ENCODE measurements around the gene SH3BGRL2.
"Not testable (repeated sequence)": the region's sequence is repeated elsewhere in the genome, so short reads cannot be mapped to it uniquely, and the experiment has no call there.

SH3BGRL2 gene

DNA sequence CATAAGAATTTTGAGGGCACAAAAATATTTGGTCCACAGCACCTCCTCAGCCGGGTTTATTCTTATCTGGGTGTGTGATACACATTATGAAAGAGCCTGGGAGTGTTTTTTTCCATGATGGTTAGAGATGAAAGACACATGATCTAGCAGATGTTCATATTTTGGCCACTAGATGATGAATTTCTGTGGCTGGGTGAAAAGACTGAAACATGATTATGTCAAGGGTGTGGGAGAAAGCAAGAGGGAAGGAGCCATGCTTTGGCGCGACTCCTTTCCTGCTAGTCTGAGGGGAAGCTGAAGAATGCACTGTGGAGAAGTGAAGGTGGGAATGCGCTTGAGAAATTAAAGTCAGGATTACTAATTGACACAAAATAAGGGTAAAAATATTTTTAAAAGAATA lies 102.3 kb downstream of the SH3BGRL2 start:
- no peak overlapping the region for H3K27ac ChIP-seq

DNA sequence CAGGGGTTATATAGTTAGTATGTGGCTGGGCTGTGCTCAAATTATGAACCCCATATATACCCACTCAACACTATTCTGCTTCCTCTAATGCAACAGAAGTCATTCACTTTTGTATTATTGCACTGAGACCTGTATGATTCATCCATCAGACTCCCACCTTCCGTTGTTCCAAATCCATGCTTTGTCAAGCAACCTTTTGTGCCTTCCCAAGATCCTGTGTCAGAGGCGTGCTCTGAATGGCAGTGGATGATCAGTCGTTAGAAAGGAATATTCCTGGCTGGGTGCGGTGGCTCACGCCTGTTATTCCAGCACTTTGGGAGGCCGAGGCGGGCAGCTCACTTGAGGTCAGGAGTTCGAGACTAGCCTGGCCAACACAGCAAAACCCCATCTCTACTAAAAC lies 103.2 kb downstream of the SH3BGRL2 start:
- no peak overlapping the region for H3K4me2 ChIP-seq (ENCODE audit: low read length)
- H3K79me2 ChIP-seq: no peaks in the 10 kb centered on the region
- H3K9me3 ChIP-seq (ENCODE audit: control insufficient read depth, low read length): no peaks in the 10 kb centered on the region
- no peak overlapping the region for H3K9ac ChIP-seq
- H2AFZ ChIP-seq: no peak overlapping the region
- H3K4me1 ChIP-seq: no peaks in the 10 kb centered on the region
- no peak overlapping the region for H3K4me3 ChIP-seq (ENCODE audit: low read depth, low read length)
- TF ChIP-seq, protein P1, sequence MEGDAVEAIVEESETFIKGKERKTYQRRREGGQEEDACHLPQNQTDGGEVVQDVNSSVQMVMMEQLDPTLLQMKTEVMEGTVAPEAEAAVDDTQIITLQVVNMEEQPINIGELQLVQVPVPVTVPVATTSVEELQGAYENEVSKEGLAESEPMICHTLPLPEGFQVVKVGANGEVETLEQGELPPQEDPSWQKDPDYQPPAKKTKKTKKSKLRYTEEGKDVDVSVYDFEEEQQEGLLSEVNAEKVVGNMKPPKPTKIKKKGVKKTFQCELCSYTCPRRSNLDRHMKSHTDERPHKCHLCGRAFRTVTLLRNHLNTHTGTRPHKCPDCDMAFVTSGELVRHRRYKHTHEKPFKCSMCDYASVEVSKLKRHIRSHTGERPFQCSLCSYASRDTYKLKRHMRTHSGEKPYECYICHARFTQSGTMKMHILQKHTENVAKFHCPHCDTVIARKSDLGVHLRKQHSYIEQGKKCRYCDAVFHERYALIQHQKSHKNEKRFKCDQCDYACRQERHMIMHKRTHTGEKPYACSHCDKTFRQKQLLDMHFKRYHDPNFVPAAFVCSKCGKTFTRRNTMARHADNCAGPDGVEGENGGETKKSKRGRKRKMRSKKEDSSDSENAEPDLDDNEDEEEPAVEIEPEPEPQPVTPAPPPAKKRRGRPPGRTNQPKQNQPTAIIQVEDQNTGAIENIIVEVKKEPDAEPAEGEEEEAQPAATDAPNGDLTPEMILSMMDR (IDR thresholded peaks at IDR 0.05): no peak
- H3K36me3 ChIP-seq (ENCODE audit: control insufficient read depth, insufficient read depth, low read length): no peaks in the 10 kb centered on the region
- H3K27ac ChIP-seq: no peak overlapping the region
- no peaks in the 10 kb centered on the region for H3K27me3 ChIP-seq (ENCODE audit: control insufficient read depth, insufficient read depth, low read length)

More for the DNA sequence above, 102.3 kb downstream of the SH3BGRL2 start:
- Histone ChIP-seq H3K79me2 (no peaks in the 10 kb centered on the region), H3K36me3 (ENCODE audit: control insufficient read depth, insufficient read depth, low read length) (no peaks in the 10 kb centered on the region), H3K4me1 (no peaks in the 10 kb centered on the region), H3K9ac (no peak overlapping the region), H3K4me3 (ENCODE audit: low read depth, low read length) (no peak overlapping the region), H3K4me2 (ENCODE audit: low read length) (no peak overlapping the region), H3K9me3 (ENCODE audit: control insufficient read depth, low read length) (no peaks in the 10 kb centered on the region), H2AFZ (no peak overlapping the region), H3K27me3 (ENCODE audit: control insufficient read depth, insufficient read depth, low read length) (no peaks in the 10 kb centered on the region)
- TF ChIP-seq, protein P1 (IDR thresholded peaks at IDR 0.05): no peak

DNA sequence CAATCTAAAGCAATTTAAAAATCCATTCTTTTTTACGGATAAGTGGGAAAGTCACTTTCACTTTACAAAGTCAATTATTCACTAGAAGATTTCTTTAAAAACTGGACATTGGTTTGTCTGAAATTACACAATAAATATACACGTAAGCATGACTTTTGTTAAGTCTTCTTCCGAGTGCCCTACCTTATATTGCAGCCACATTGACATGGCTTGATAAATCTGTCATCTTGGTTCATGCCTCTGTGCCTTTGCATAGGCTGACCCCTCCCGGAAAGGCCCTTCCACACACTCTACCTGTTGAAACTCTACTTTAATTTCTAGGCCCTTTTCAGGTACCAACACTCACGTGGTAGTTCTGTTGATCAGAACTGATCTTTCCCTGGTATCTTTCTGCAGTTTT lies 104.1 kb downstream of the SH3BGRL2 start:
- Histone ChIP-seq H3K4me2 (ENCODE audit: low read length) (no peak overlapping the region), H3K79me2 (no peaks in the 10 kb centered on the region), H3K9ac (no peak overlapping the region), H3K4me1 (no peaks in the 10 kb centered on the region), H3K36me3 (ENCODE audit: control insufficient read depth, insufficient read depth, low read length) (no peaks in the 10 kb centered on the region), H3K27me3 (ENCODE audit: control insufficient read depth, insufficient read depth, low read length) (no peaks in the 10 kb centered on the region), H3K9me3 (ENCODE audit: control insufficient read depth, low read length) (no peaks in the 10 kb centered on the region), H3K27ac (no peak overlapping the region), H2AFZ (no peak overlapping the region), H3K4me3 (ENCODE audit: low read depth, low read length) (no peak overlapping the region)
- TF ChIP-seq, protein P1 (IDR thresholded peaks at IDR 0.05): no peak

DNA sequence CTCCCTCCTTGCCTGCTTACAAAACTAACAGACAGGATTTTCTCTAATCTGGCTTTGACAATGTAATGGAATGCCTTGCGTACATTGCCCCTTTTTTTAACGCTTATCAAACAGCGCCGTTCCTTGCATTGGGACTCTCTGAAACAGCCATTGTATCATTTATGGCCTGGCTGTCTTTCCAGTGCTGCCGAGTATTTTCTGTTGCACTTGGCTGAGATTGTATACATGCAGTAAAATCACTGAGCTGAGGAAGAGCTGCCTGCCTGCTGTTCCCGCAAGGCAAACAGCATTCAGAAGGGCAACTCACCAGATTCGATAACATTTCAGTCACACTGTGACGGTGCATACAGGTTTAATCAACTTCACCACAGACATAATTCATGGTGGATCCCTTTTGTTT lies 106.0 kb downstream of the SH3BGRL2 start:
- H3K9me3 ChIP-seq (ENCODE audit: control insufficient read depth, low read length): no peaks in the 10 kb centered on the region
- H3K36me3 ChIP-seq (ENCODE audit: control insufficient read depth, insufficient read depth, low read length): no peaks in the 10 kb centered on the region
- H2AFZ ChIP-seq: no peak overlapping the region
- no peaks in the 10 kb centered on the region for H3K27me3 ChIP-seq (ENCODE audit: control insufficient read depth, insufficient read depth, low read length)
- H3K27ac ChIP-seq: no peak overlapping the region
- H3K9ac ChIP-seq: no peak overlapping the region
- TF ChIP-seq, protein P1 (IDR thresholded peaks at IDR 0.05): no peak
- no peaks in the 10 kb centered on the region for H3K4me1 ChIP-seq
- no peaks in the 10 kb centered on the region for H3K79me2 ChIP-seq
- H3K4me2 ChIP-seq (ENCODE audit: low read length): no peak overlapping the region
- H3K4me3 ChIP-seq (ENCODE audit: low read depth, low read length): no peak overlapping the region

DNA sequence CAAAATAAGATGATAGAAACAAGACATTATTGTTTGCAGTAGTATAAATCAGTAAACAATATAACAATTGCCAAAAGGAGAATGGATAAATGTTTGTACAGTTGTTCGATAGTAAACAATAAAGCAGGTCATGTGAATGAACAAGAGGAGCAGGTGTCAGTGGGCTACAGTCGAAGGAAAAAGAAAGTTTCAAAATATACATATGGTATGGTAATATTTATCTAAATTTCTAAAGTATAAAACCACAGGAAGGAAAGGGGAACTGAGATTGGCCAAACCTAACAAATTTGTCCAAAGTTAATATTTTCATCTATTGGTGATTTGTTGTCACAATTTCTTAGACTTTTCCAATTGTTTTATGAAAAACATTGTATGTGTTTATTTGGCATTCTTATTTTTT lies 110.9 kb downstream of the SH3BGRL2 start:
- Histone ChIP-seq H3K27me3 (ENCODE audit: control insufficient read depth, insufficient read depth, low read length) (no peaks in the 10 kb centered on the region), H3K79me2 (no peaks in the 10 kb centered on the region), H3K9ac (no peak overlapping the region), H2AFZ (no peak overlapping the region), H3K4me3 (ENCODE audit: low read depth, low read length) (no peak overlapping the region), H3K4me1 (no peaks in the 10 kb centered on the region), H3K27ac (no peak overlapping the region), H3K36me3 (ENCODE audit: control insufficient read depth, insufficient read depth, low read length) (no peaks in the 10 kb centered on the region), H3K4me2 (ENCODE audit: low read length) (no peak overlapping the region), H3K9me3 (ENCODE audit: control insufficient read depth, low read length) (no peaks in the 10 kb centered on the region)
- TF ChIP-seq, protein P1 (IDR thresholded peaks at IDR 0.05): no peak

DNA sequence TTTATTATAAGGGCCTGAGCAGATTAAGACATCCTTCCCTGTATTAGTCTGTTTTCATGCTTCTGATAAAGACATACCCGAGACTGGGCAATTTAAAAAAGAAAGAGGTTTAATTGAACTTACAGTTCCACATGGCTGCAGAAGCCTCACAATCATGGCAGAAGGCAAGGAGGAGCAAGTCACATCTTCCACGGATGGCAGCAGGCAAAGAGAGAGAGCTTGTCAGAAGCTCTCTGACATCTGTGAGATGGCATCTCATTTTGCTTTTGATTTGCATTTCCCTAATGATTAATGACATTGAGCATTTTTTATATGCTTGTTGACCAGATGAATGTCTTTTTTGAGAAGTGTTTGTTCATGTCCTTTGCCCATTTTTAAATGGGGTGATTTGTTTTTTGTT lies 114.2 kb downstream of the SH3BGRL2 start:
- not testable (repeated sequence) for H2AFZ ChIP-seq; H3K36me3 ChIP-seq (ENCODE audit: control insufficient read depth, insufficient read depth, low read length); H3K4me3 ChIP-seq (ENCODE audit: low read depth, low read length); H3K79me2 ChIP-seq; H3K27me3 ChIP-seq (ENCODE audit: control insufficient read depth, insufficient read depth, low read length); H3K4me2 ChIP-seq (ENCODE audit: low read length); H3K4me1 ChIP-seq; H3K9me3 ChIP-seq (ENCODE audit: control insufficient read depth, low read length); H3K27ac ChIP-seq; H3K9ac ChIP-seq

DNA sequence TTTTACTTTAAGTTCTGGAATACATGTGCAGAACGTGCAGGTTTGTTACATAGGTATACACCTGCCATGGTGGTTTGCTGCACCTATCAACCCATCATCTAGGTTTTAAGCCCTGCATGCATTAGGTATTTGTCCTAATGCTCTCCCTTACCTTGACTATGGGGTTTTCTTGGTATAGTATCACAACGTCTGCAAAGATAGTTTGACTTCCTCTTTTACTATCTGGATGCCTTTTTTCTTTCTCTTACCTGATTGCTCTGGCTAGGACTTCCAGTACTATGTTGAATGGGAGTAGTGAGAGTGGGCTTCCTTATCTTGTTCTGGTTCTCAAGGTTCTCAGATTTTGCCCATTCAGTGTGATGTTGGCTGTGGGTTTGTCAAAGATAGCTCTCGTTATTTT lies 115.2 kb downstream of the SH3BGRL2 start:
- not testable (repeated sequence) for H2AFZ ChIP-seq; H3K36me3 ChIP-seq (ENCODE audit: control insufficient read depth, insufficient read depth, low read length); H3K27ac ChIP-seq; H3K9ac ChIP-seq; H3K79me2 ChIP-seq; H3K27me3 ChIP-seq (ENCODE audit: control insufficient read depth, insufficient read depth, low read length); H3K9me3 ChIP-seq (ENCODE audit: control insufficient read depth, low read length); H3K4me3 ChIP-seq (ENCODE audit: low read depth, low read length); H3K4me1 ChIP-seq; H3K4me2 ChIP-seq (ENCODE audit: low read length)
